Psoas muscle (tissue), 8 donors: ENCODE measurements around the gene ZMYND8. TPM values are rescaled to one million over a fixed set of nuclear protein-coding genes. Genes with fewer than 3 reads are reported as not detected.
"Not testable (repeated sequence)": the region's sequence is repeated elsewhere in the genome, so short reads cannot be mapped to it uniquely, and the experiment has no call there.

Experiments used
- ATAC-seq, 4 donors: fragments of 200-7000 bp; cut with Tn5 transposase; one replicate each; pipeline ENCODE4 v1.9.1; 2020; ENCODE audit warnings: moderate library complexity in 3 of 4, mild to moderate bottlenecking in 2 of 4
- DNase-seq, 2 donors: peaks; one replicate each; pipeline ENCODE4 v3.0.0-alpha.2; 2020
- H3K27ac ChIP-seq: fragments of 200-600 bp; one replicate; pipeline ENCODE4 v1.8.0; 2022
- H3K27me3 ChIP-seq, 3 donors: fragments of 200-600 bp in 1 of 3; one replicate each; pipeline versions ENCODE4 v1.6.1 to v1.8.0; 2013 to 2022; ENCODE audit warnings: low read length in 2 of 3, mild to moderate bottlenecking in 2 of 3, moderate library complexity in 1 of 3; ENCODE audit not compliant: insufficient read depth in 3 of 3
- H3K36me3 ChIP-seq, 2 donors: fragments of 200-600 bp in 1 of 2; one replicate each; pipeline versions ENCODE4 v1.6.1 to v1.8.0; 2013 to 2022; ENCODE audit warnings: low read depth in 1 of 2, mild to moderate bottlenecking in 1 of 2, moderate library complexity in 1 of 2; ENCODE audit not compliant: insufficient read depth in 1 of 2
- H3K4me1 ChIP-seq: fragments of 200-600 bp; one replicate; pipeline ENCODE4 v1.8.0; 2022
- H3K4me3 ChIP-seq: fragments of 200-600 bp; one replicate; pipeline ENCODE4 v1.8.0; 2022; ENCODE audit warnings: mild to moderate bottlenecking
- H3K9me3 ChIP-seq: fragments of 200-600 bp; one replicate; pipeline ENCODE4 v1.8.0; 2022
- CTCF ChIP-seq: fragments of 200-600 bp; IDR thresholded peaks from one replicate; pipeline ENCODE4 v1.8.0; 2022; ENCODE audit warnings: antibody characterized with exemption
- WGBS, 3 donors: extraction: QIAGEN DNeasy Blood & Tissue Kit; methylation state at CpG; one replicate each; pipeline versions ENCODE4 v1.1.6 to v1.1.7; 2013; 5-methylcytosine and 5-hydroxymethylcytosine counted together
- intact Hi-C, 2 donors: fragments of 100-400 bp; cut with DNase I; formaldehyde crosslinking; loops; one replicate each; pipeline versions ENCODE4 v1.11.0 to v1.14.2; 2022
- polyA plus RNA-seq, 3 donors: library from polyadenylated mRNA; stranded (reverse); fragments of 200-250 nt; gene quantifications; one replicate each; pipeline ENCODE4 v1.2.3, GENCODE V29; 2013
- total RNA-seq, 4 donors: library from RNA; stranded (reverse); fragmentation: NEBNext Ultra II Directional in 2 of 4; extraction: Animal tissue kit (Norgen Biotek cat#: 25700) in 2 of 4; gene quantifications; one replicate each; pipeline versions ENCODE4 v1.2.1 to v1.2.4, GENCODE V29; 2021 to 2023
- donor health status: healthy with polysubstance abuse.
- donor health status: DM: no; HTN: no; CAD: no; lungs with moderate emphysema.
- donor health status: Bipolar disorder and iron deficiency.
- donor health status: healthy.
- donor health status: DM: yes; HTN: yes; CAD: no.
- donor health status: DM: no; HTN: no; CAD: no.
- donor health status: DM: no; HTN: no; CAD: no.
- donor health status: DM: yes; HTN: yes; CAD: no.

ZMYND8 gene
- total and polyA plus RNA-seq, 7 donors: 4.7 to 42.9 (median 17.7) TPM

- intact Hi-C loops: loop anchor here in 1 of 2 donors (5.0 kb wide), 1 partner anchor 56 kb away; no protein-coding TSS in a partner anchor
- H3K4me1 ChIP-seq: peaks cover 23% of the 10 kb centered on the region
These were observed 93.4 kb downstream of the ZMYND8 start for GRCh38 chr20:47263080-47263464.

GRCh38 chr20:47262365-47263013 is 94.0 kb downstream of the ZMYND8 start:
- intact Hi-C loops: loop anchor here in 1 of 2 donors (5.0 kb wide), 1 partner anchor 55 kb away; no protein-coding TSS in a partner anchor

More at GRCh38 chr20:47263080-47263464, 93.4 kb downstream of the ZMYND8 start:
- ATAC-seq: peak; percentile 25 to 54 (median 48)
- DNase-seq: no peak
- Histone ChIP-seq H3K27me3 (no peaks in the 10 kb centered on the region), H3K27ac (peak overlapping the region; percentile 70), H3K9me3 (no peaks in the 10 kb centered on the region), H3K4me3 (no peak overlapping the region), H3K36me3 (peaks cover 6 to 36% of the 10 kb centered on the region in 2 donors)
- TF ChIP-seq CTCF: no peak
- 32 to 65% (median 38%) methylated on average over 3 of the region's 3 CpGs for WGBS, 3 donors

DNA sequence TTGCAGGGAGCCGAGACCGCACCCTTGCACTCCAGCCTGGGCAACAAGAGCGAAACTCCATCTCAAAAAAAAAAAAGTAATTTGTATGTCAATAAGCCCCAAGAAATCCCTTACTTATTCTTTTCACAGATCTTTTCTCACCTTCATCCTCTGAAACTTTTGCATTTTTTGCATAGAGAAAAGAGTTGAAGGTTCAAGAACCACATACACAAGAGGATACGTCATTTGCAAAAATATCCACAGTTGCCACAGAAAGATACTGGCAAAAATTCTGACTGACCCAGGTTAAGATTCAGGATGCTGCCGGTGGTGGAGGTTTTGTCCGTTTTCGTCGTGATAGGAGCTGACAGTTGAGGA is 94.5 kb downstream of the ZMYND8 start:
- TF ChIP-seq CTCF: no peak
- intact Hi-C loops: loop anchor here in 1 of 2 donors (5.0 kb wide), 1 partner anchor 55 kb away; no protein-coding TSS in a partner anchor
- ATAC-seq (no peak), DNase-seq (no peak)
- Histone ChIP-seq H3K4me1 (peaks cover 24% of the 10 kb centered on the region), H3K27me3 (no peaks in the 10 kb centered on the region), H3K27ac (peak overlapping the region; percentile 70), H3K9me3 (no peaks in the 10 kb centered on the region), H3K36me3 (peaks cover 6 to 36% of the 10 kb centered on the region in 2 donors), H3K4me3 (no peak overlapping the region)
- WGBS, 3 donors: 91 to 94% (median 92%) methylated on average over 8 of the region's 8 CpGs

More at GRCh38 chr20:47262365-47263013, 94.0 kb downstream of the ZMYND8 start:
- peak overlapping the region; percentile 11 for H3K4me3 ChIP-seq
- WGBS, 3 donors: 37 to 51% (median 40%) methylated on average over 15 of the region's 15 CpGs
- peak in 1 of 2 donors; percentile 59 for DNase-seq
- no peaks in the 10 kb centered on the region for H3K9me3 ChIP-seq
- peak; percentile 60 to 76 (median 70) for ATAC-seq
- H3K36me3 ChIP-seq: peaks cover 6 to 36% of the 10 kb centered on the region in 2 donors
- no peak for TF ChIP-seq CTCF
- no peaks in the 10 kb centered on the region for H3K27me3 ChIP-seq
- peak overlapping the region; percentile 70 for H3K27ac ChIP-seq
- H3K4me1 ChIP-seq: peaks cover 23% of the 10 kb centered on the region

DNA sequence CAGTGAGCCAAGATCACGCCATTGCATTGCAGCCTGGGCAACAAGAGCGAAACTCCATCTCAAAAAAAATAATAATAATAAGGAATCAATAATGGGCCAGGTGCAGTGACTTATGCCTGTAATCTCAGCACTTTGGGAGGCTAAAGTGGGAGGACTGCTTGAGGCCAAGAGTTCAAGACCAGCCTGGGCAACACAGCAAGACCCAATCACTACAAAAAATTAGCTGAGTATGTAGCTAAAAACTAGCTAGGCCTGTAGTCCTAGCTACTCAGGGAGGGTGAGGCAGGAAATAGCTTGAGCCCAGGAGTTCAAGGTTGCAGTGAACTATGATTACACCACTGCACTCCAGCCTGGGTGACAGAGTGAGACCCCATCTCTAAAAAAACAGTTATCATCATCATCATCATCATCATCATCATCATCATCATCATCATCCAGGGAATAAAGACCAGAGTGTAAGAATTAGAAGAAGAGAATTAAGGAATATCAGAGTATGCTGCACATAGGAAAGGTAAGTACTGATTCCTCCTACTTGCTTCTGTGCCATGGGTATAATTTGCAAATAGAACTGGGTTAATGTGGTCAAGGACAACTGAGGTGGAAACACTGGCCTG is 95.2 kb downstream of the ZMYND8 start:
- H3K9me3 ChIP-seq, DNase-seq, ATAC-seq, H3K27ac ChIP-seq, H3K4me3 ChIP-seq, H3K27me3 ChIP-seq: not testable (repeated sequence)
- WGBS, 3 donors: 97 to 100% (median 99%) methylated on average over 2 of the region's 2 CpGs
- intact Hi-C loops: loop anchor here in 1 of 2 donors (5.0 kb wide), 1 partner anchor 54 kb away; no protein-coding TSS in a partner anchor
- Histone ChIP-seq H3K4me1 (peaks cover 28% of the 10 kb centered on the region), H3K36me3 (peaks cover 6 to 36% of the 10 kb centered on the region in 2 donors)

- intact Hi-C loops: loop anchor here in 1 of 2 donors (5.0 kb wide), 1 partner anchor 53 kb away; no protein-coding TSS in a partner anchor
- WGBS, 3 donors: 95 to 97% (median 97%) methylated on average over 8 of the region's 8 CpGs
- Histone ChIP-seq H3K4me1 (peaks cover 28% of the 10 kb centered on the region), H3K36me3 (peaks cover 6 to 36% of the 10 kb centered on the region in 2 donors)
- DNase-seq, H3K27me3 ChIP-seq, H3K9me3 ChIP-seq, ATAC-seq, H3K4me3 ChIP-seq, H3K27ac ChIP-seq: not testable (repeated sequence)
These were observed 95.9 kb downstream of the ZMYND8 start for GRCh38 chr20:47260540-47261126.
